ENCODE data around the gene NYNRIN.
"Not testable (repeated sequence)": the region's sequence is repeated elsewhere in the genome, so short reads cannot be mapped to it uniquely, and the experiment has no call there.

The NYNRIN gene

DNA sequence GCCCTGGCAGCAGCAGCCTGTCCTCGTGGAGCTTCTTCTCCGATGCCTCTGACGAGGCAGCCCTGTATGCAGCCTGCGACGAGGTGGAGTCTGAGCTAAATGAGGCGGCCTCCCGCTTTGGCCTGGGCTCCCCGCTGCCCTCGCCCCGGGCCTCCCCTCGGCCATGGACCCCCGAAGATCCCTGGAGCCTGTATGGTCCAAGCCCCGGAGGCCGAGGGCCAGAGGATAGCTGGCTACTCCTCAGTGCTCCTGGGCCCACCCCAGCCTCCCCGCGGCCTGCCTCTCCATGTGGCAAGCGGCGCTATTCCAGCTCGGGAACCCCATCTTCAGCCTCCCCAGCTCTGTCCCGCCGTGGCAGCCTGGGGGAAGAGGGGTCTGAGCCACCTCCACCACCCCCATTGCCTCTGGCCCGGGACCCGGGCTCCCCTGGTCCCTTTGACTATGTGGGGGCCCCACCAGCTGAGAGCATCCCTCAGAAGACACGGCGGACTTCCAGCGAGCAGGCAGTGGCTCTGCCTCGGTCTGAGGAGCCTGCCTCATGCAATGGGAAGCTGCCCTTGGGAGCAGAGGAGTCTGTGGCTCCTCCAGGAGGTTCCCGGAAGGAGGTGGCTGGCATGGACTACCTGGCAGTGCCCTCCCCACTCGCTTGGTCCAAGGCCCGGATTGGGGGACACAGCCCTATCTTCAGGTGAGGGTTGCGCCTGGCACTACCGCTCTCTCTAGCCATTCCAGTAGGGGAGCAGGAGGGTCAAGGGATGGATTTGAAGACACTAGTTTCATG lies 28.7 kb upstream of the NYNRIN start:
- no peak for DNase-seq (ENCODE audit: low read depth)

GRCh38 chr14:24370748-24371147 lies 28.1 kb upstream of the NYNRIN start:
- no peak for DNase-seq (ENCODE audit: low read depth)

- DNase-seq (ENCODE audit: low read depth), result not testable (repeated sequence)
These were observed 27.2 kb upstream of the NYNRIN start for GRCh38 chr14:24371605-24372004.

DNA sequence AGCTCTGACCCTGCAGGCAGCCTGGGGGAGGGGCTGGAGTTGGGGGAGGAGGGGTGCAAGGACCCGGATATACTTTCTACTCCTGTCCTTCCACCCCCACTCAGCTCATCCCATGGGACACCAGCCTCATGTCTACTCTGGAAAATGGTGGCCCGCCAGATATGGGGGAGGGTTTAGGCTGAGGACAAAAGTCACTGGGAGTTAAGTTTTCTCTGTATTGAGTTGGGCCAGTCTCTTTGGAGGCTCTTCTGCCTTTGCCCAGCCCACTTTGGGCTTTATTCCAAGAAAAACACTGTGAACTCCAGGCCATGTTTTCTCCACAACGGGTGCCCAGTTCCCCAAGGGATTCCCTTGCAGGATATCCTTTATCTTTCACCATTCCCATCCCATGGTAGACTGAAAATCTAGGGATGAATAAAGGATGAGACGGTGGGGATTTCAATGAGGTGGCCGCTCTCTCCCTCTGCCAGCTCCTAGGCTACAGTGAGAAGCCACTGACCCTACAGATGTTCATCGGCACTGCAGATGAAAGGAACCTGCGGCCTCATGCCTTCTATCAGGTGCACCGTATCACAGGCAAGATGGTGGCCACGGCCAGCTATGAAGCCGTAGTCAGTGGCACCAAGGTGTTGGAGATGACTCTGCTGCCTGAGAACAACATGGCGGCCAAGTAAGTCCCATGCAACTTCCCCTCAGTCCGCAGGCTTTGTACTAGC lies 25.9 kb upstream of the NYNRIN start:
- no peak for DNase-seq (ENCODE audit: low read depth)

DNA sequence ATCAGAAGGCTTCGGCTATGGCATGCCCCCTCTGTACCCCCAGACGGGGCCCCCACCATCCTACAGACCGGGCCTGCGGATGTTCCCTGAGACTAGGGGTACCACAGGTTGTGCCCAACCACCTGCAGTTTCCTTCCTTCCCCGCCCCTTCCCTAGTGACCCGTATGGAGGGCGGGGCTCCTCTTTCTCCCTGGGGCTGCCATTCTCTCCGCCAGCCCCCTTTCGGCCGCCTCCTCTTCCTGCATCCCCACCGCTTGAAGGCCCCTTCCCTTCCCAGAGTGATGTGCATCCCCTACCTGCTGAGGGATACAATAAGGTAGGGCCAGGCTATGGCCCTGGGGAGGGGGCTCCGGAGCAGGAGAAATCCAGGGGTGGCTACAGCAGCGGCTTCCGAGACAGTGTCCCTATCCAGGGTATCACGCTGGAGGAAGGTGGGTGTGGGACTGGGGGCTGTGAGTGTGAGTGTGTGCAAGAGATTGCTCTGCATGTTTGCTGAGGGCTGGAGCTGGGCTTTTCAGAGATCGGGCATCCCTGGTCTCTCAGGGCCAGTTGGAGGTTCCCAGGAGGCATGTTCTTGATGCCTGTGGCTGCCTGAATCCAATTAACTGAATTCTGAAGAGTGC lies 22.2 kb upstream of the NYNRIN start:
- no peak for DNase-seq (ENCODE audit: low read depth)

- no peak for DNase-seq (ENCODE audit: low read depth)
These were observed 21.7 kb upstream of the NYNRIN start for GRCh38 chr14:24377126-24377525.

GRCh38 chr14:24377657-24378056 lies 21.1 kb upstream of the NYNRIN start:
- no peak for DNase-seq (ENCODE audit: low read depth)

DNA sequence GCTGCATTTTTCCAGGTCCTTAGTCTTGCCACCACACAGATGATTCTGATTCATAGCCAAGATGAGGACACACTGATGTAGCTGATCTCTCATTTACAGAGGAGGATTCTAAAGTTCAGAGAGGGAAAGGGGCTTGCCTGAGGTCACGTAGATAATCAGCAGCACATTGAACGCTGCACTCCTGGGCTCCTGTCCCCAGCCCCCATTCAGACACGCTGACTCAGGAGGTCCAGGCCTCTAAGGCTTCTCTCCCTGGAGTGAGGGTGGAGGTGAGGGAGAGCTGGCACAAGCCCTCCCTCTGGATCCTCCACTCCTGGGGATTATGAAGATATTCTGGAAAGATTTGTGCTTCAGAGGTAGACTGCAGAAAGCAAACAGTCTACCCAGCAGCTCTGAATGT lies 20.5 kb upstream of the NYNRIN start:
- no peak for DNase-seq (ENCODE audit: low read depth)

DNA sequence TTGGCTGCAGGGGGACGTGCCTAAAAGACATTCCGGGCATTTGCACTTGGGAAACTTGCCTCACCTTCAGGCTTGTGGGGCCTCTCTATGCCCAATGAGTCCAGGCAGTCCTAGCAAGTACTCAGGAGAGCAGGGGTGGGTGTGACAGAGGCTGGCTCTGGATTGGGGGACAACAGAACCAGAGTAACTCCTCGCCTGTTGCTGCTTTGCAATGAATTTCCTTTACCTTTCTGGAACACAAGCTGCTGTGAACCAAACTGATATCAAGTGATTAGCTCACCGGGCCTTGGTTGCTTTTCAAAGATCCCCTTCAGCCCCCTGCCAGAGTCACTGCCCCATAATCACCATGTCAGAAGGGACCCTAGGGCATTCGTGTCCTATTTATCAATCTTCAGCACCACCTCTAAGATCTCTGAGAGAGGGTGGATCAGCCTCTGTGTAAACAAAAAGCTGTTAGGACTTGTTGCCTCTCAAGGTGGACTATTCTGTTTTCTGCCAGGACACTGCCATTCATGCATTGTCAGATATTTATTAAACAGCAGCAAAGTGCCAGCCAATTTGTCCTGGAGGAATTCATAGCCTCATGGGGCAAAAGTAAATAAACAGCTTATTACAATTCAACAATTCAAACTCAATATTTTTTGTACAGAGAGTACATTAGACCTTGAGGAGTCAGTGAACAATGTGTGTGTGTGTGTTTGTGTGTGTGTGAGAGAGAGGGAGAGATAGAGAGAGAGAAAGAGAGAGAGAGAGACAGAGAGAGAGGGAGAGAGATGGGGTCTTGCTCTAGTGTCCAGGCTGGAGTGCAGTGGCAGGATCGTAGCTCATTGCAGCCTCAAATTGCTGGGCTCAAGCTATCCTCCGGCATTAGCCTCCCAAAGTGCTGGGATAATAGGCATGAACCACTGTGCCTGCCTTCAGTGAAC lies 19.6 kb upstream of the NYNRIN start:
- DNase-seq (ENCODE audit: low read depth), result no peak

DNA sequence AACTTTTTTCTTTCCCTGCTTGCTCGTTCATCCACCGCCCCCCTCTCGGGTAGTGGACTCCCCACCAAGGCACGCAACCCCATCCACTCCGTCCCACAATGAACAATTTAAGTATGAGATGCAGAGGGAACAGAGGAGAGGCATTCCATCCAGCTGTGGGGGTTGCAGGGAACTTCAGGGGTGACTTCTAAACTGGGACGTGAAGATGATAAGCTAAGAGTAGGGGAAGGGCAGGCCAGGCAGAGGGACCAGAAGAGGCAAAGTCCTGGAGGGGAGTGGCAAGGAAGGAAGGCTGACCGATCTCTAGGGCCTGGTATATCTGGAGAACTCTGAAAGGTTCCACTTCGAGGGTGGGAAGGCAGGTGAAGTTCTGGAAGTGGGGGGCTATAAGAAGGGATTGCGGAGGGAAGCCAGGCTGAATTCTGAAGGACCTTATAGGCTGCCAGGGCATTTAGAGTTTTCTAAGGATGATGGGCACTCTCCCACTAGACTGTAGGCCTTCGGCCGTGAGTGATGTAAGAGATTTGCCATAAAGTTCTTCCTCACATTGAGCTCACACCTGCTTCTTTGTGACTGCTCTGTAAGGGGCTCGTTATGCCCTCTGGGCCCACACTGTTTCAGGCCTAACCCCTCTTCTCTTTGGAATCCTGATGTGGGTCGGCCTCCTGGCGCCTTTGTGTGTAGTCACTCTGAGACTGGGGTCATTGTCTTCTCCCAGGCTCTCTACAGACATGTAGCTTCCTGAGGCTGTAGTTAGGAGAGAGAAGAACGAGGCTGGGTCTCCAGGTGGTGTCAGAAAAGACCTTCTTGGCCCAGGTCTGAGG lies 18.7 kb upstream of the NYNRIN start:
- DNase-seq (ENCODE audit: low read depth), result no peak

DNA sequence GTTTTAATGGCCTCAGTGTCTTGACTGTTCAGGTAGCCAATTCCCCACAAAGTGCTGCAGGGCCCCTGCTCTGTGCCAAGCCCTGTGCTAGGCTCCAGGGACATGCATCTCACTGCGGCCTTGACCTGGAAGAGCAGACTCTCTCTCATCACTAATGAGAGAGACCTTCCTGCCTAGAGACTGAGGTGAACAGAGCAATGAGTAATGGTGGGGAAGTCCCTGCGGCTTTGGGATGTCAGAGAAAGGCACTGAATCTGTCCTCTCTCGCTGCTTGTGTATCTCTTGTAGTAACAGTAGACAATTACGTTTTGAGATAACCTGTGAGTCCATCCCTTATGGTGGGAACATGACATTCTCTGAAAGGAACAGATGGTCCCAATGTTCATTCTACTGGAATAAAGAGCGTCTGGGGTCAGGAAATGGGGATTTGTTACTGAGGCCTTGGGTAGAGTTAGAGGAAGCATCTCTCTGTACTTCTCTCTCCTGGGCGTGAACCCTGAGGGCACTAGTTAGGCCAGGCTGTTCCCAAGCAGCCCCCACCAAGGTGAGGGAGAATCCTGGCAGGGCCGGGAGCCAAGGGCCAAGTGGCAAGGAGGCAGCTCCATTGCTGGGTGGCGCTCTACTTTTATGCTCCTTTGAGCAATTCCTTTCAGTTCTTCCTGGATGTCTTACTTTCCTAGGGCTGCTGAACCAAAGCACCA lies 17.3 kb upstream of the NYNRIN start:
- no peak for DNase-seq (ENCODE audit: low read depth)

- DNase-seq (ENCODE audit: low read depth), result no peak
These were observed 16.8 kb upstream of the NYNRIN start for GRCh38 chr14:24382064-24382371.

DNA sequence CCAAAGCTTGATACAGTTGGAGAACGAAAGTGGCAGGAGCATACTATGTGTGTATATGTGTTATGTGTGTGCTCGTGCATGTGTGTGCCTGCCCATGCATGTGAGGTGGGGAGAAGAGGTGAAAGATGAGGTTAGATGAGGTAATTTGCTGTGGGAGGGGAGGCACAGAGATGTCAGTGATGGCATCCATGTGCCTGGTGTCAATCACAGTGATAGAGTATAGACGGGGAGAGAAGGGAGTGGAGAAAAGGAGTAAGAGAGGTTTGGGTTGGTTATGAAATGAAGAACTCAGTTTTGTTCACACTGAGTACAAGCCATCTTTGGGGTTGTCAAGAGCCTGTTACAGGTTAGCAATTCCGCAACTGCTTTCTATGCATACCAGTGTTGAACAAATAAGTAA lies 14.6 kb upstream of the NYNRIN start:
- DNase-seq (ENCODE audit: low read depth), result no peak

- DNase-seq (ENCODE audit: low read depth), result no peak
These were observed 13.3 kb upstream of the NYNRIN start for GRCh38 chr14:24385524-24385923.

GRCh38 chr14:24387009-24387345 lies 11.8 kb upstream of the NYNRIN start:
- DNase-seq (ENCODE audit: low read depth), result no peak

- DNase-seq (ENCODE audit: low read depth), result not testable (repeated sequence)
These were observed 11.2 kb upstream of the NYNRIN start for GRCh38 chr14:24387579-24387978.

GRCh38 chr14:24388474-24389179 lies 10.2 kb upstream of the NYNRIN start:
- DNase-seq (ENCODE audit: low read depth), result no peak

DNA sequence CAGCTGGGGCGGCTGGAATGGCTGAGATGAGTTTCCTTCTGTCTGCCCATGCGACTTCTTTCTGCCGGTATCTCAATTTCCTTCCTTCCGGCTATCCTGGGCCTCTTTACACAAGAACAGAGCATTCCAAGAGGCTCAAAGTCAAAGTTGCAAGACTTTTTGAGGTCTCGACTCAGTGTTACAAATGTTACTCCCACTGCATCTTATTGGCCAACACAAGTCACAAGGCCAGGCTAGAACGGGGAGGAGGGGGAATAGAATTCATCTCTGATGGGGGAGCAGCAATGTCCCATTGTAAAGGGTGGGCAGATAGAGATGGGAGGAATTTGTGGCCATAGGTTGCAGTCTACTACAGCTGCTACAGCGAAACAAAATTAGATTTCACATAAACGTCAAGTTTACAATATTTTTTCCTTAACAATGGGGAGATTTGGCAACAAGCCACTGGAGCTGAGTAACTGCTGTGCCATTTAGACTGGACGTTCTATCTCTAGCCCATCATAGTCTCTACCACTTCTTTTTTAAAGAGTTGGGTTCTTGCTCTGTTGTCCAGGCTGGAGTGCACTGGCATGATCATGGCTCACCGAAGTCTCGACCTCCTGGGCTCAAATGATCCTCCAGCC lies 9.5 kb upstream of the NYNRIN start:
- DNase-seq (ENCODE audit: low read depth), result no peak

GRCh38 chr14:24390701-24391468 lies 7.9 kb upstream of the NYNRIN start:
- DNase-seq (ENCODE audit: low read depth), result no peak
